Measurements from ENCODE around the gene SMCR8.
"Not testable (repeated sequence)": the region's sequence is repeated elsewhere in the genome, so short reads cannot be mapped to it uniquely, and the experiment has no call there.

Gene SMCR8

GRCh38 chr17:18360518-18360917 lies 45.4 kb downstream of the SMCR8 start:
- DNase-seq (ENCODE audit: low read depth in 2 of 2) = no peak

GRCh38 chr17:18361837-18362697 lies 47.0 kb downstream of the SMCR8 start:
- DNase-seq (ENCODE audit: low read depth in 2 of 2) = no peak

GRCh38 chr17:18362698-18363100 lies 47.6 kb downstream of the SMCR8 start:
- no peak for DNase-seq (ENCODE audit: low read depth in 2 of 2)

GRCh38 chr17:18363101-18364049 lies 48.3 kb downstream of the SMCR8 start, which contains the start of gene SHMT1:
SHMT1 (minus strand) TSS chr17:18363550; CDS start chr17:18355981, 7,569 bp downstream.
- peak; percentile 83 to 86 for DNase-seq (ENCODE audit: low read depth in 2 of 2)

GRCh38 chr17:18364166-18364565 lies 49.1 kb downstream of the SMCR8 start:
- no peak for DNase-seq (ENCODE audit: low read depth in 2 of 2)

- DNase-seq (ENCODE audit: low read depth in 2 of 2) = no peak
These were observed 53.9 kb downstream of the SMCR8 start for GRCh38 chr17:18368946-18369345.

GRCh38 chr17:18370761-18371160 lies 55.7 kb downstream of the SMCR8 start:
- no peak for DNase-seq (ENCODE audit: low read depth in 2 of 2)

- no peak for DNase-seq (ENCODE audit: low read depth in 2 of 2)
These were observed 56.4 kb downstream of the SMCR8 start for GRCh38 chr17:18371455-18371854.

- not testable (repeated sequence) for DNase-seq (ENCODE audit: low read depth in 2 of 2)
These were observed 58.1 kb downstream of the SMCR8 start for GRCh38 chr17:18373181-18373580.

GRCh38 chr17:18374216-18374615 lies 59.1 kb downstream of the SMCR8 start:
- DNase-seq (ENCODE audit: low read depth in 2 of 2) = no peak

Data from activated CD4-positive, alpha-beta T cell treated with anti-CD3 and anti-CD28 coated beads for 24 hours (primary cell).